ENCODE data around the gene TSPEAR.
"Not testable (repeated sequence)": the region's sequence is repeated elsewhere in the genome, so short reads cannot be mapped to it uniquely, and the experiment has no call there.

The TSPEAR gene

GRCh38 chr21:44592446-44593311 lies 118.7 kb downstream of the TSPEAR start, which contains the start of gene KRTAP10-6:
Gene KRTAP10-6, minus strand, starts transcription at chr21:44592505. Its CDS starts 21 bp downstream, at chr21:44592484.
- in situ Hi-C loops (cut with MboI; ENCODE audit: low sequenced_read_pairs), result no loop called here

- in situ Hi-C loops (cut with MboI; ENCODE audit: low sequenced_read_pairs), result not testable (repeated sequence)
Measured at GRCh38 chr21:44591801-44592130, 119.6 kb downstream of the TSPEAR start.

GRCh38 chr21:44590897-44591800 lies 120.2 kb downstream of the TSPEAR start:
- in situ Hi-C loops (cut with MboI; ENCODE audit: low sequenced_read_pairs), result not testable (repeated sequence)

- in situ Hi-C loops (cut with MboI; ENCODE audit: low sequenced_read_pairs), result no loop called here
Measured at GRCh38 chr21:44590311-44590721, 121.1 kb downstream of the TSPEAR start.

GRCh38 chr21:44589586-44590305 lies 121.6 kb downstream of the TSPEAR start:
- in situ Hi-C loops (cut with MboI; ENCODE audit: low sequenced_read_pairs), result no loop called here

GRCh38 chr21:44589094-44589493 lies 122.3 kb downstream of the TSPEAR start:
- in situ Hi-C loops (cut with MboI; ENCODE audit: low sequenced_read_pairs), result no loop called here

GRCh38 chr21:44585892-44586291 lies 125.5 kb downstream of the TSPEAR start:
- in situ Hi-C loops (cut with MboI; ENCODE audit: low sequenced_read_pairs), result no loop called here

GRCh38 chr21:44583800-44584147 lies 127.6 kb downstream of the TSPEAR start:
- in situ Hi-C loops (cut with MboI; ENCODE audit: low sequenced_read_pairs), result no loop called here

GRCh38 chr21:44583089-44583799 lies 128.1 kb downstream of the TSPEAR start:
- in situ Hi-C loops (cut with MboI; ENCODE audit: low sequenced_read_pairs), result no loop called here

GRCh38 chr21:44582055-44582454 lies 129.3 kb downstream of the TSPEAR start:
- in situ Hi-C loops (cut with MboI; ENCODE audit: low sequenced_read_pairs), result no loop called here

- in situ Hi-C loops (cut with MboI; ENCODE audit: low sequenced_read_pairs), result no loop called here
Measured at GRCh38 chr21:44581158-44581557, 130.2 kb downstream of the TSPEAR start.

- in situ Hi-C loops (cut with MboI; ENCODE audit: low sequenced_read_pairs), result not testable (repeated sequence)
Measured at GRCh38 chr21:44580231-44580821, 131.0 kb downstream of the TSPEAR start, which contains the start of gene KRTAP10-5. Gene KRTAP10-5, minus strand, starts transcription at chr21:44580604. Its CDS starts 26 bp downstream, at chr21:44580578.

- in situ Hi-C loops (cut with MboI; ENCODE audit: low sequenced_read_pairs), result no loop called here
Measured at GRCh38 chr21:44579833-44580144, 131.6 kb downstream of the TSPEAR start.

- in situ Hi-C loops (cut with MboI; ENCODE audit: low sequenced_read_pairs), result no loop called here
Measured at GRCh38 chr21:44579056-44579832, 132.1 kb downstream of the TSPEAR start.

GRCh38 chr21:44578371-44579055 lies 132.9 kb downstream of the TSPEAR start:
- in situ Hi-C loops (cut with MboI; ENCODE audit: low sequenced_read_pairs), result no loop called here

GRCh38 chr21:44576025-44576420 lies 135.3 kb downstream of the TSPEAR start:
- in situ Hi-C loops (cut with MboI; ENCODE audit: low sequenced_read_pairs), result no loop called here

GRCh38 chr21:44575307-44576024 lies 135.9 kb downstream of the TSPEAR start:
- in situ Hi-C loops (cut with MboI; ENCODE audit: low sequenced_read_pairs), result no loop called here

All from hTERT RPE-1 (cell line).